ENCODE results near the gene RPIA. TPM values are rescaled to one million over a fixed set of nuclear protein-coding genes. Genes with fewer than 3 reads are reported as not detected.
"Not testable (repeated sequence)": the region's sequence is repeated elsewhere in the genome, so short reads cannot be mapped to it uniquely, and the experiment has no call there.

The RPIA gene
- total RNA-seq, 1 donor from 2014 or later = 20.3 TPM

DNA sequence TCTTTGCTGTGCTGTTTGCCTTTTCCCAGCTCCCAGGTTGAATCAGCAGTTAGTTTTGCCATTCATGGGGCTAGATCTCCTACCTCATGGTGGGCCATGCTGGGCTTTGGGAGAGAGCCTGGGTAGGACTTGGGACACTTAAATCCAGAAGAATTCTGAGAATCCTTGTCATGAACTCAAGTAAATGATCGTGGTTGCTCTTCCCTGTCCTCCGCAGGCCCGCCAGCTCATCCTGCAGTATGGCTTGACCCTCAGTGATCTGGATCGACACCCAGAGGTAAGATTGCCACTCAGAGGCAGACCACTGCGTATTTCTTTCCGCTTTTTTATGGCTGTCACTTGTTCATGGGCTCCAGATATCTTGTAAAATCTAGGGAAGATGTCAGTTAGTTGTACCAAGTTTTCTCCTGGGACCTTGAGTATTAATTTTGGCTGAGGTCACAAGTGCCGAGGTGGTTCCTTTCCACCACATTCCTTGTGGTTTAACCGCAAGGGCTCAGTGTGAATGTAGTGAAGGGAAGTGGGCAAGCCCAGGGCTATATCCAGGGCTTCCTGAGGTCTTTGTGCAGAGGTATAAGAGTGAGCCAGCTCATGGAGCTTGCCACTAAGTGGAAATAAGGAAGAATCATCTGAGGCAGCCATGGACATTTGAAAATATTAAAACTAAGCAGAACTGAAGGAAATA is 37.7 kb downstream of the RPIA start:
- no peak for DNase-seq (ENCODE audit: low spot score)

DNA sequence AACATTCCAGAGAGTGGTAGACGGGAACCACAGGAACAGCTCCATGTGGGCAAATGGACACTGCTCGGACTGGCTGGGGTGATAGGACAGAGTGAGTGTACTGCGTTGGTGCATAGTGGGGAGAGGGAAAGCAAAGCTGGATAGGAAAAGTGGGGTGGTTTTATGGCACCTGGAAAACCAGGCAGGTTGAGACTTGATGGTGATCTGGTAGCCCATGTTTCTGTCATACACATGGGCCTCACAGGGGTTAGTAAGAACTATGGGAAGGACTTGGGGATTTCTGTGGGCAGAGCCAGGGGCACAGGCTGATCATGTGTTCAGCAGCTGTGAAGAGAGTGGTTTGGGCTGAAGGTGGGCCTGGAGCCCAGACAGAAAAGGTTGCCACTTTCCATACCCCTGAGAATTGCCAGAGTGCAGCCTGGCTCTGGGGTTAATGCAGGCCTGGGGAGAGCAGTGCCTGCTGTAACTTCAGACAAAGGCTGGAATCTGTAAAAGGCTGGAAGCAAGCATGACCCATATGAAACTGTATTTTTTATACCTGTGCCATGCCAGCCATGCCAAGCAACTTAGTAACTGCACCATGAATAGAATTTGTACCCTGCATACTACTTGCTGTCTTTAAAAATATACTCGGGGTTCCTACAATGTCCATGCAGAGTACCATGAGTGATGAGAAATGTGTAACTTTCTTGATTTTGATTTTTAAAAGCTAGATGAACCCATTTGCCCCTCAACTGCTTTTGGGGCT is 41.9 kb downstream of the RPIA start:
- no peak for DNase-seq (ENCODE audit: low spot score)

- no peak for DNase-seq (ENCODE audit: low spot score)
Observed at GRCh38 chr2:88735133-88735532, 43.7 kb downstream of the RPIA start.

DNA sequence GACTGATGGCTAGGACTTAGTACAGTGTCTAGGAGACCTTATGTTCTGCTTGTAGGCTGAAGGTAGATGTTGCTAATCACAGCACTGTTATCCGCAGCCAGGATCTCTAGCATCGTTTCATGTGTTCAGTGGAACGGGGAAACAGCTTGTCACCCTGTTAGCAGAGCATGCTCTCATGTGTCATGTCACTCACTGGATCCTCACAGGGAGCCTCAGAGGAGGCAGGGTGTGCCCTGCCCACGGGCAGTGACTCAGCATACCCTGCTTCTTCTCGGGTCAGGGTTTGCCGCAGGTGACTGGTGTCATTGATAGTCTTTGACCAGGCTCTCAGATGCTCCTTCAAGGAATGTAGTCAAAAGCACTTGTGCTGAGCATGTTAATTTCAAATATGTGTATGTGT is 44.4 kb downstream of the RPIA start:
- no peak for DNase-seq (ENCODE audit: low spot score)

GRCh38 chr2:88736437-88736836 is 45.0 kb downstream of the RPIA start:
- no peak for DNase-seq (ENCODE audit: low spot score)

- no peak for DNase-seq (ENCODE audit: low spot score)
Observed at GRCh38 chr2:88737385-88737784, 45.9 kb downstream of the RPIA start.

DNA sequence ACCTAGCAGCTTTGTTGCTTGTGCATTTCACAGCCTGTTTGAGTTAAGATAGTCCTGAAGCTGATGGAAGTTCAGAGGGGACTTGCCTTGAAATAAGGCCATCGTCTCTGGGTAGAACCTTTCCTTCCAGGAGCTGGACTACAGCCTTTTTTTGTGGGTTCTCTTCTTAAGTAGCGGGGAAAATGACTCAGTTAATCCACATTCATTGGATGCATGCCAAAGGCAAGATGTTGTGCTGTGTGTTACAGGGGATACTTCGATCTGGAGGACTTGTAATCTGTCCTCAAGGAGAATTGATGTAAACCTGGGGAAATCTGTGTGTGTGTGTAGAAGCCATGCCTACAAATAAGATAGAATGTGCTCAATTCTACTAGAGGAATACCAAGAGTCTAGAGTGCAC is 46.8 kb downstream of the RPIA start:
- DNase-seq (ENCODE audit: low spot score) = no peak

DNA sequence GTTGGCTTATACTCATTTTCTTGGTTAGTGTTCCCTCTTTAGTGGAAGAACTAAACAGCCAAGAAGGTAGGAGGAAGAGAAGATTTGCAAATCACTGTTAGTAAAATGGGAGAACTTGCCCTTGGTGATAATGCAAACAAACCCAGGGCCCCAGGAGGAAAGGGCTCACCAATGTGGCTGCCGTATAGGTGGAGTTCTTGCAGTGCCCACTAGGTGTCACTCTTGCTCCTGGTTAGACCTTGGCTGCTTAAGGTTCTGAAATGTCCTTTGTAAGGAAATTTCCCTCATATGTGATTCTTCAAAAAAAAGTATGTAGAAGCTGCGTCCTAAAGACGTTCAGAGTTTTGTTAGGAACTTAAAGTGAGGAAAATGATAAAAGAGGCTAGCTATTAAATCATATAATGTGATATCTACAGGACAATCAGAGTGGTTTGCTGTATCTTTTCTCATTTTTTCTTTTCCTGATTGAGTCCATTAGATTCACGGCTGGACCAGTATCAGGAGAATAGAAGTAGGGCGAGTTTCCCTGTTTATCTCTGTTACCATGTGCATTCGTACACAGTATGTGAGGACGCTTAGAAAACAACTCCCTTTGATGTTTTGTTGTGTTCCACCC is 48.6 kb downstream of the RPIA start:
- DNase-seq (ENCODE audit: low spot score) = no peak

- DNase-seq (ENCODE audit: low spot score) = no peak
Observed at GRCh38 chr2:88746929-88747490, 55.5 kb downstream of the RPIA start.

DNA sequence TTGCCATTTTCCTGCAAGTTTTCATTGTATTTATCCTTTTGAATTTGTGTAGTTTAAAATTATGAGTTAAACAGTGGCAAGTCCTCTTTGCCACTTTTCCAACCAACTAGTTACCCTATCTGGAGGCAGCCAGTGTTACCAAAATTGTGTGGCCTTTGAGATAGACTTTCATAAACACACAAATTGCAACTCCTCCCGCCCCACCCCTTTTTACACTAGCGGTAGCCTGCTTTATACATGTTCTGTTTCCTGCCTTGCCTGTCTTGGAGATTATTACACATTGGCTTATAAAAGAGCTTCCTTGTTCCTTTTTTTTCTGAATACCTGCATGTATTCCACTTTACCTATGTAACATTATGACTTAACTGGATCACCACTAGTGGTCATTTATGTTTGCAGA is 56.5 kb downstream of the RPIA start:
- no peak for DNase-seq (ENCODE audit: low spot score)

DNA sequence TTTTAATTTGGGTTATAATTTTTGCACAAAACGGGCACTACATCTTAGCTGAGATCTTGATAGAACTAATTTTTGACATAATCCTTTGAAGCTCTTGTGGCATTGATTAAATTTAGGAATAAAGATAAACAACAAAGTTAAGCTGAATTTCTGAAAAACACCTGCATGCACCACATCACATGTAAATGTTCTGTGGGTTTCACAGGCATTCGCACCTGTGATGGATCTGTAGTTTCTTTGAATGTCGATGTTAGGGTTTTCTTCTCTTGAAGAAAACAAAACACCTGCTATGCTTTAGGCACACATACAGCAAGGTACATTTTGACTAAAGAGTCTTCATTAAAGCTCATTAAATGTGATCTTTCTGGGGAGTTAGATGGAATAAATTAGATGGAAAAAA is 60.3 kb downstream of the RPIA start:
- no peak for DNase-seq (ENCODE audit: low spot score)

GRCh38 chr2:88753833-88754584 is 62.5 kb downstream of the RPIA start:
- DNase-seq (ENCODE audit: low spot score) = no peak

DNA sequence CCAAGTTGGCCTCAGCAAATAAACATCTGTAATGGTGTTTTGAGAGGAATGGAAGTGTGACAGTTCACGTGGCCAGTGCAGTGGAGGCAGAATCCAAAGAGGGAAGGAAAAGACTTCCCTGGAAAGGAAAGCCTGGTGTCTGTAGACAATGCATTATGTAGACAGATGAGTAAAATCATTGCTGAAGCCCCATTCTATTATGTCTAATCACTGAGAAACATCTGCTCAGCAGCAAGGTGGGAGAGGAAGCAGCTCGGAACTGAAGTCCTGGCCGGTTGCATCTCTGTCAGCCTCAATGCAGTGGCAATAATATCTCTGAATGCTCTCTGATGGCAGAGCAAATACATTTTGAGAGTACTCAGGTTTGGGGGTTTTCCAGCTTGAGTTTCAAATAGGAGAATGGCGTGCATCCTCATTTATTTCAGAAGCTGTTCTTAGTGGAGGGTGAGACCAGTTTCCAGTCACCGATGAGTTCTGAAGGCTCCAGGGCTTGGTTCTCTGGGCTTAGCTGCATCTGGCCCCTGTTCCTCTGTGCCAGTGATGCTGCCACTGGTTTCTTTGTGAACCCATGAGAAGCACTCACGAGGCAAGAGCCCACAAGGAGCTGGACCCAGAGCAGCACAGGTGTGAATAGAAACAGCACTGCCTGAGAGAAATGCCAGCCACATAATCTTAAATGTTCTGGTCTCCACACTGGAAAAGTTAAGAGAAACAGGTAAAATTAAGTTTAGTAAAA is 63.3 kb downstream of the RPIA start:
- no peak for DNase-seq (ENCODE audit: low spot score)

DNA sequence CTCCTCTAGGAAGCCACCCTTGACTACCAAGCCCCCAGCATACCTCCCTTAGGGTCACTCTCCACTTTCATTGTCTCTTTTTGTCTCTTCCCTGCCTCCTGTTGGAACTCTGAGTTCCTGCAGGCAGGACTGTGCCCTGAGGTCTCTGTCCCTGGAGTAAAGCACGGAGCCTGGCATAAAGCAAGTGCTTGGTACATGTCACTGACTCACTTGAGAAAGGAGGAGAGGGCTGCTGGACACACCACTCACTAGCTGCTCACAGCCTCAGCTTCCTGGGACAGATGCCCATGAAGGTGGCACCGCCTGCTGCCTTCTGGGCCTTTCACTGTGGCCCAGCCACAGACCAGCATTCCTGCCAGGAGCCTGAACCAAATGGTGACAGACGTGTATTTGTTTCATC is 64.4 kb downstream of the RPIA start:
- no peak for DNase-seq (ENCODE audit: low spot score)

DNA sequence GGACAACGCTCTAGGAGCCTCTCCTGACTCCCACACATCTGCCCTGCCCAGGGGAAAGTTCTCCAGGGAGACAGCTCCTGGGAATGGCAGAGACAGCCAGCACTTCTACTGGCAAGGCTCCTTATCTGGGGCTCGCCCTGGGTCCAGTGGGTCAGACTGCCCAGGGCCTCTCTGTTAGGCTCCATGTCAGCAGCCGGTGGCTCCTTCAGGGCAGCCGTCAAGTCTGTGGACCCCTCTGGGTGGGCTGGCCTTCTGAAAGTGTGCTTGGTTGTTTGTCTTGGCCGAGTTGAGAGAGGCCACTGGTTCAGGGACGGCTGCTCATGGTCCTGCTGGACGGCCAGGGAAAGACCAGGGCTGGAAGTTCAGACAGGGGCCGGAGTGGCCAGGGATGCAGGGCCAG is 65.6 kb downstream of the RPIA start:
- no peak for DNase-seq (ENCODE audit: low spot score)

DNA sequence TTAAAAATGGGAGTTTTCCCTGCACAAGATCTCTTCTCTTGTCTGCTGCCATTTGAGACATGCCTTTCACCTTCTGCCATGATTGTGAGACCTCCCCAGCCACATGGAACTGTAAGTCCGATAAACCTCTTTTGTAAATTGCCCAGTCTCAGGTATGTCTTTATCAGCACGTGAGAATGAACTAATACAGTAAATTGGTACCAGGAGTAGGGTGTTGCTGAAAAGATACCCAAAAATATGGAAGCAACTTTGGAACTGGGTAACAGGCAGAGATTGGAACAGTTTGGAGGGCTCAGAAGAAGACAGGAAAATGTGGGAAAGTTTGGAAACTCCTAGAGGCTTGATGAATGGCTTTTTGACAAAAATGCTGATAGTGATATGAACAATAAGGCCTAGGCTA is 67.2 kb downstream of the RPIA start:
- DNase-seq (ENCODE audit: low spot score) = not testable (repeated sequence)

- no peak for DNase-seq (ENCODE audit: low spot score)
Observed at GRCh38 chr2:88760819-88761598, 69.5 kb downstream of the RPIA start.

- no peak for DNase-seq (ENCODE audit: low spot score)
Observed at GRCh38 chr2:88764141-88764849, 72.8 kb downstream of the RPIA start.

- no peak for DNase-seq (ENCODE audit: low spot score)
Observed at GRCh38 chr2:88764850-88765153, 73.3 kb downstream of the RPIA start.
